HT-29 (cell line): ENCODE results near the gene EML4. TPM values are rescaled to one million over a fixed set of nuclear protein-coding genes. Genes with fewer than 3 reads are reported as not detected.
"Not testable (repeated sequence)": the region's sequence is repeated elsewhere in the genome, so short reads cannot be mapped to it uniquely, and the experiment has no call there.

Experiments
- DNase-seq: peaks from one replicate; pipeline ENCODE4 v3.0.0-alpha.2; 2015; ENCODE audit warnings: low spot score
- total RNA-seq: library from RNA; depleted of rRNA; stranded (reverse); fragments of >200 nt; shearing (Covaris generic); gene quantifications from 2 replicates; pipeline ENCODE4 v1.2.3, GENCODE V29; 2014

The EML4 gene
- total RNA-seq, 1 experiment from 2014 or later: 80.0 TPM

DNA sequence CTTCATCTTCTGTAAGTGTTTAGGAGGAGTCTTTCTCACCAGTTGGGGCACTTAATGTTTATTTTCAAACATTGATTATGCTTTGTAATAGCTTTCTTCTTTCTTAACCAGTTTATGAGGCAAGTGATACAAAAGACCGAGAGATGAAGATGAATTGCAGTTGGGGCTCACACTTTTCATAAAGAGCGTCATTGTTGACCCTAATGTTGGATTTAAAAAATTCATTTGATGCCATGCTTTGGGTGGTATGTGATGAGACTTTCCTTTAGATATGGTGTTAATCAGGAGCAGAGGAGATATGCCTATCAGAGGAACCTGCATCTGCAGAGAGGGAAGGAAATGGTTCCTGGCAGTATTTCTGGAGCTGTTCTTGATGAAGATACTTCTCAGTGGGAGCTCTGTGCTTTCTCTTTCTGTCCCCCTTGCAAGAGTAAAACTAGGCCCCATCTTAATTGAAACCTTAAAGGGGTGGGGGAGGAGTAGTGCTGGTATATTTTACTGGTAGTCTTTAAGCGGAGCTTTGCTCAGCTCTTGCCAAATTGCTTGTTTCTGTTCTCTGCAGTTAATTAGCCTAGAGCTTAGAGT lies 2.3 kb downstream of the EML4 start:
- peak; percentile 26 for DNase-seq

GRCh38 chr2:42172020-42172419 lies 2.9 kb downstream of the EML4 start:
- DNase-seq: no peak

DNA sequence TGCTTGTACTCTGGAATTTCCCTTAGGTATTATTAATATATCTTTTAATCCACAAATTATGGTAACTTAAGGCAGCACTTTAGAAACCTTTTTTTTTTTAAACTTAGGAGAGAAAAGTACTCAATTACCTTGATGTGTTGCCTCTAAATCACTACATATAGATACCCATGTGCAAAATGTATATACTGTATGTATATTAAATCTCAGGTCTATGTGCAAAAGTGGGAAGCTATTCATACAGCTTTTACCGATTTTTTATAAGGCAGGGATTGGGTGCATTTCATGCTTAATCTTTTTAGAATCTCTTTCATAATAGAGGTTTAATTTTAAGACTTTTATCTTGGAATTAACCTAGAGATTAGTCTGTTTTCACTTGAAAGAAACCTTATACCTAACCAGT lies 3.4 kb downstream of the EML4 start:
- DNase-seq: no peak

- DNase-seq: not testable (repeated sequence)
Measured at GRCh38 chr2:42173467-42173866, 4.3 kb downstream of the EML4 start.

DNA sequence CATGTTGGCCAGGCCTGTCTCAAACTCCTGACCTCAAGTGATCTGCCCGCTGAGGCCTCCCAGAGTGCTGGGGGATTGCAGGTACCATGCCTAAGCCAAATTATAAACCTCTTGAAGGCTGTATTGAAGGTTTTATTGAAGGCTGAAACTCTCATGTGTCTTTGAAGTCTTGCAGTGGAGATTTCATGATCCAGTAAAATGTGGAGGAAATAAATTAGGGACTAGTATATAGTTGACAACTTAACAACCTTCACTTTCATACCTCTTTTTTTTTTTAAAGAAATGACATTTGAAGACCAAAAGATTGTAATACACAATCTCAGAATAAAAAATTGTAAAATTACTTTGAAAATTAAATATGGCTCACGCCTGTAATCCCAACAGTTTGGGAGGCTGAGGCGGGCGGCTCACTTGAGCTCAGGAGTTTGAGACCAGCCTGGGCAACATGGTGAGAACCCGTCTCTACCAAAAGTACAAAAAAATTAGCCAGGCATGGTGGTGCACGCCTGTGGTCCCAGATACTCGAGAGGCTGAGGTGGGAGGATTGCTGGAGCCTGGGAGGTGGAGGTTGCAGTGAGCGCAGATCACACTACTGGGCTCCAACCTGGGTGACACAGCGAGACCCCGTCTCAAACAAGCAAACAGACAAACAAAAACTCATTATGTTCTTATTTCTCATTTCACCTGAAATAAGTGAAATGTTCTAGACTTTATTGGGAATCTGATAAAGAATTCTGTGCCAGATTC lies 8.0 kb downstream of the EML4 start:
- DNase-seq: no peak

GRCh38 chr2:42178335-42178734 lies 9.2 kb downstream of the EML4 start:
- DNase-seq: no peak

- no peak for DNase-seq
Measured at GRCh38 chr2:42180300-42180699, 11.1 kb downstream of the EML4 start.

GRCh38 chr2:42182654-42183308 lies 13.6 kb downstream of the EML4 start:
- no peak for DNase-seq

GRCh38 chr2:42183775-42184174 lies 14.6 kb downstream of the EML4 start:
- DNase-seq: no peak

DNA sequence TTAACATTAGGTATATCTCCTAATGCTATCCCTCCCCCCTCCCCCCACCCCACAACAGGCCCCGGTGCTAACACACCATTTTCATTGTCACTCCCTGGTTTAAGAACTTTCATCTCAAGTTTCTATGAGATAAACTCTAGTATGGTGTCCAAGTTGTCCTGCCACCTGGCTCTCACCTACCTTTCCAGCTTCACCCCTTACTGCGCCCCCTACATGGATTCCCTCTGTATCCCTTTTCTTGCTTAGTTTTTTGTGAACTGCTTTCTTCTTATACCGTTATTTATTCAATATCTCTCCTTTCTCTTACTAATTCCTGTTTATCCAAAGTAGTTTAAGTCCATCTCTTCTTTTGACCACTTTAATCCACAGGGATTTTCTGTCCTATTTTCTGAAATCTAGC lies 15.2 kb downstream of the EML4 start:
- no peak for DNase-seq

DNA sequence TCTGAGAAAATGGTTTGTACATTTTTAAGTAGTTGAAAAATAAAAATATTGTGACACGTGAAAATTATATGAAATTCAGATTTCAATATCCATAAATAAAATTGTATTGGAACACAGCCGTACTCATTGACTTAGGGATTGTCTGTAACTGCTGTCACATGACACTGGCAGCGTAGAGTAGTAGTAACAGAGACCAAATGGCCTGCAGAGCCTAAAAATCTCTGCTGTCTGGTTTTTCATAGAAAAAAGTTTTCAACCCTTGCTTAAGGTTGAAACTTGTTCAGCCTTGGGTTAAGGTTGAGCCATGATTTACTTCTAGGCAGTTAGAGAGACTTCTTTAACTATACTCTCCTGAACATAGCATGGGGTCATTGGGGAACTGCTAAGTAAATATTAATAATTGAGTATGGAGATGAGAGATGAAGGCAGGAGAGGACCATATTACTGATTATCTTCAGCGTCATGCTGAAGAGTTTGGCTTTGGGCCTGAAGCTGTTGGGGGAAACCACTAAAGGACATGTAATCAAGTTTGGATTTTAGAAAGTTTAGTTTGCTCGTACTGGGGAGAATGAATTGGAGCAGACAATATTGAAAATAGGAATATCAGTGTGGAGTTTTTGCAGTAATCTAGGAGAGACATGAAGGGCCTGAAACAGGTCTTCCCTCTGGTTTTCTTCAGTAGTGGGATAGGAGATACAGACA lies 16.2 kb downstream of the EML4 start:
- no peak for DNase-seq

DNA sequence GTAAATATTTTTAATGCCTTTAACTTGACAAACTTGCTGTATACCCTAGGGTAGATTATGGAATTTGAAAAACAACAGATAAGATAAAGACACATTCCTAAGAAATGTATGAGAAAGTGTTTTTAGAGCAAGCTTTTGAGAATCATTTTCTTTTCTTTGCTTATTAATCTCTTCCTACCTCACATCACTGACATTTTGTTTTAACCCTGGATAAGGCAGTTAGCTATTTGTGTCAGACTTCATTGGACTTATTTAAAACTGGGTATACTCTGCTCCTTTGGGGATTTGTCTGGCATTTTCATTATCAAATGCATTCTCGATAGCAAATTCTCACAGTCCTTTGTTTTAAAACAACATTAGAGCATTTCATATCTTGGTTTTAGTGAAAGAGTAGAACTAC lies 17.2 kb downstream of the EML4 start:
- no peak for DNase-seq

GRCh38 chr2:42186945-42187632 lies 17.9 kb downstream of the EML4 start:
- DNase-seq: no peak

- DNase-seq: no peak
Measured at GRCh38 chr2:42187886-42188285, 18.7 kb downstream of the EML4 start.

GRCh38 chr2:42189235-42189566 lies 20.0 kb downstream of the EML4 start:
- DNase-seq: no peak

DNA sequence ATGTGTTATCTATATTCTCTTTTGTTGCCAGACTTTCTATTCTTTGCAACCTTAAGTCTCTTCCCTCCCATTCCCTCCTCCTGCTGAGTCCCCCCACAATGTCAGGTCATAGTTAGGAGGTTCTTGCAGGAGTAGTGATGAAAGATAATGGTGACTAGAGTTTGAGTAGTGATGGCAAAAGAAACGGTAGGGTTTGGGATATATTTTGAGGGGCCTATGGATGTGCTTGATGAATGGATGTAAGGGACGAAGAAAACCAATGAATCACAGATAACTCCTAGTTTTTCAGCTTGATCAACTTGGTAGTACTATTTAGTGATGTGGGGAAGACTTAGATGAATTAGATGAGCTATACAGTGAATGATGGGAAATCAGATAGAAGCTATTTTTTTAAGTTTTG lies 21.0 kb downstream of the EML4 start:
- DNase-seq: no peak

GRCh38 chr2:42191285-42192009 lies 22.3 kb downstream of the EML4 start:
- DNase-seq: peak; percentile 44

- no peak for DNase-seq
Measured at GRCh38 chr2:42192010-42192373, 22.8 kb downstream of the EML4 start.

DNA sequence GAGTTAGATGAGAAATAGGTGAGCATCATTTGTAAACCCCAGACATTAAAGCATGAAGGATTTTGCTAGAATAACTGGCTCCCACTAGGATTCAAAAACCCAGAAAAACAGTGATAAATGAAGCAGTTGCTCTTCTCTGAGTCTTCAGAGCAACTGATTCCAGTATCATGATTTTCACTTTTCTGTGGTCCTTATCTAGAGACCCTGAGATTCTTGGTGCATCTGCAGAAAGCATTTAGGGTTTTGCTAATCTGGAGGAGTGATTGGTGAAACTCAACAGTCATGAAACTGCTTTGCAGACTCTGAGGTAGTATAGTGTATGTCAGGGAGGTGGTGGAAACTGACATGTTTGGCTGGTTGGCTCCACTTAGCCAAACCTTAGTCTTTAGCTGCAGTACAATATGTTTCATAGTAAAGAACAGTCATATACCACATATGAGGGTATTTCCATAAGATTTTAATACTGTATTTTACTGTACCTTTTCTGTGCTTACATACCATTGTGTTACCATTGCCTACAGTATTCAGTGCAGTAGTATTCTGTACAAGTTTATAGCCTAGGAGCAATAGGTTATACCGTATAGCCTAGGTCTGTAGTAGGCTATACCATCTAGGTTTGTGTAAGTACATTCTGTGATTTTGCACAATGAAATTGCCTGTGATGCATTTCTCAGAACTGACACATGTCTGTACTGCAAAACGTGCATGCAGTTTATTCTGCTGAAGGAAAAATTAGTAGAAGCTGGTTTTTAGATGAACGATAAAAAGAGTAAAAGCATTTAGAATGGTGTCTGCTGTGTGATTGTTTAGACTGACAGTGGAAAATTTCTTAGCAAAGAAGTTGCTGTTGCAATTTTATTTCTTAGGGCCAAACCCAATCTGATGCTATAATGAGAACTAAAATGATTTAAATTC lies 23.8 kb downstream of the EML4 start:
- DNase-seq: no peak

DNA sequence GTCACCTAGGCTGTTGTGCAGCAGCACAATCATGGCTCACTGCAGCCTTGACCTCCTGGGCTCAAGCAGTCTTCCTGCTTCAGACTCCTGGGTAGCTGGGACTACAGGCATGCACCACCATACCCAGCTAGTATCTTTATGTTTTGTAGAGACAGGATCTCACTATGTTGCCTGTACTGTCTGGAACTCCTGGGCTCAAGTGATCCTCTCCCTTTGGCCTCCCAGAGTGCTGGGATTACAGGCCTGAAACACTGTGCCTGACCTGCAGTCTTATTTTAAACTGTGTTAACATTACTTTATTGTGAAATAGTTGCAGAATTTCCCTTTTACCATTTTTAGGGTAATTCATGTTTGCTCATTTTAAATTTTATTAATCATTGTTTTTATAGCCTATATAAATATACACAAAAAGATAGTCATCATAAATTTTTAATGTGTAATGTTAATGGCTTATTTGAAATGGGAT lies 24.6 kb downstream of the EML4 start:
- DNase-seq: no peak
